ENCODE data around the gene MARVELD1.
A peak's percentile ranks its signal among the peaks of the same experiment; 100 is the strongest.

MARVELD1 gene

GRCh38 chr10:97701438-97702069 lies 12.0 kb upstream of the MARVELD1 start:
- no peak overlapping the region for H3K4me3 ChIP-seq (ENCODE audit: low read depth, low read length, poor library complexity, severe bottlenecking)
- H3F3A ChIP-seq (ENCODE audit: insufficient read depth, low read length), result no peaks in the 10 kb centered on the region
- no peak overlapping the region for H3K9ac ChIP-seq (ENCODE audit: low read length)
- H3K9me2 ChIP-seq (ENCODE audit: low read depth, low read length), result no peaks in the 10 kb centered on the region
- no peaks in the 10 kb centered on the region for H4K20me1 ChIP-seq (ENCODE audit: insufficient read depth, low read length)
- no peak overlapping the region for H2AFZ ChIP-seq (ENCODE audit: low read length)
- H3K4me1 ChIP-seq (ENCODE audit: insufficient read depth, low read length, severe bottlenecking), result no peaks in the 10 kb centered on the region
- H3K79me2 ChIP-seq (ENCODE audit: insufficient read depth, low read length), result no peaks in the 10 kb centered on the region
- no peaks in the 10 kb centered on the region for H3K9me3 ChIP-seq (ENCODE audit: low read length)
- H3K27me3 ChIP-seq (ENCODE audit: insufficient read depth, low read length), result no peaks in the 10 kb centered on the region
- no peak overlapping the region for H3K4me2 ChIP-seq (ENCODE audit: low read length)
- no peaks in the 10 kb centered on the region for H3K36me3 ChIP-seq (ENCODE audit: insufficient read depth, low read length)
- H3K27ac ChIP-seq (ENCODE audit: low read depth, low read length, poor library complexity, severe bottlenecking), result no peak overlapping the region
- TF ChIP-seq EZH2 (IDR thresholded peaks at IDR 0.05; ENCODE audit: borderline replicate concordance, low read length), result no peak
- peak; percentile 50 for TF ChIP-seq CTCF (IDR thresholded peaks at IDR 0.05; ENCODE audit: low read length)

- no peak for TF ChIP-seq EZH2 (IDR thresholded peaks at IDR 0.05; ENCODE audit: borderline replicate concordance, low read length)
- no peak for TF ChIP-seq CTCF (IDR thresholded peaks at IDR 0.05; ENCODE audit: low read length)
- Histone ChIP-seq H3K4me3 (ENCODE audit: low read depth, low read length, poor library complexity, severe bottlenecking) (no peak overlapping the region), H3K27ac (ENCODE audit: low read depth, low read length, poor library complexity, severe bottlenecking) (no peak overlapping the region), H3K27me3 (ENCODE audit: insufficient read depth, low read length) (no peaks in the 10 kb centered on the region), H3K9me2 (ENCODE audit: low read depth, low read length) (no peaks in the 10 kb centered on the region), H3K9ac (ENCODE audit: low read length) (no peak overlapping the region), H4K20me1 (ENCODE audit: insufficient read depth, low read length) (no peaks in the 10 kb centered on the region), H3K36me3 (ENCODE audit: insufficient read depth, low read length) (no peaks in the 10 kb centered on the region), H3F3A (ENCODE audit: insufficient read depth, low read length) (no peaks in the 10 kb centered on the region), H3K4me1 (ENCODE audit: insufficient read depth, low read length, severe bottlenecking) (no peaks in the 10 kb centered on the region), H3K9me3 (ENCODE audit: low read length) (no peaks in the 10 kb centered on the region), H3K79me2 (ENCODE audit: insufficient read depth, low read length) (no peaks in the 10 kb centered on the region), H2AFZ (ENCODE audit: low read length) (no peak overlapping the region), H3K4me2 (ENCODE audit: low read length) (no peak overlapping the region)
Measured at GRCh38 chr10:97703398-97704067, 10.0 kb upstream of the MARVELD1 start.

GRCh38 chr10:97704341-97704740 lies 9.2 kb upstream of the MARVELD1 start:
- Histone ChIP-seq H3K27ac (ENCODE audit: low read depth, low read length, poor library complexity, severe bottlenecking) (no peak overlapping the region), H3K9me2 (ENCODE audit: low read depth, low read length) (no peaks in the 10 kb centered on the region), H3K9ac (ENCODE audit: low read length) (no peak overlapping the region), H2AFZ (ENCODE audit: low read length) (no peak overlapping the region), H3K4me3 (ENCODE audit: low read depth, low read length, poor library complexity, severe bottlenecking) (no peak overlapping the region), H3K36me3 (ENCODE audit: insufficient read depth, low read length) (no peaks in the 10 kb centered on the region), H3K79me2 (ENCODE audit: insufficient read depth, low read length) (no peaks in the 10 kb centered on the region), H3K4me2 (ENCODE audit: low read length) (no peak overlapping the region), H3K27me3 (ENCODE audit: insufficient read depth, low read length) (no peaks in the 10 kb centered on the region), H3K9me3 (ENCODE audit: low read length) (no peaks in the 10 kb centered on the region), H4K20me1 (ENCODE audit: insufficient read depth, low read length) (no peaks in the 10 kb centered on the region), H3K4me1 (ENCODE audit: insufficient read depth, low read length, severe bottlenecking) (no peaks in the 10 kb centered on the region), H3F3A (ENCODE audit: insufficient read depth, low read length) (no peaks in the 10 kb centered on the region)
- TF ChIP-seq EZH2 (IDR thresholded peaks at IDR 0.05; ENCODE audit: borderline replicate concordance, low read length), result no peak
- TF ChIP-seq CTCF (IDR thresholded peaks at IDR 0.05; ENCODE audit: low read length), result no peak
